ENCODE measurements around the gene TLE6. TPM values are rescaled to one million over a fixed set of nuclear protein-coding genes. Genes with fewer than 3 reads are reported as not detected.

The TLE6 gene
- total and polyA plus RNA-seq, 10 of the 15 experiments (the other 5 are each of a cell fraction or from before 2014, with no cell fraction given), result 2.7 to 13.8 (median 6.4) TPM

DNA sequence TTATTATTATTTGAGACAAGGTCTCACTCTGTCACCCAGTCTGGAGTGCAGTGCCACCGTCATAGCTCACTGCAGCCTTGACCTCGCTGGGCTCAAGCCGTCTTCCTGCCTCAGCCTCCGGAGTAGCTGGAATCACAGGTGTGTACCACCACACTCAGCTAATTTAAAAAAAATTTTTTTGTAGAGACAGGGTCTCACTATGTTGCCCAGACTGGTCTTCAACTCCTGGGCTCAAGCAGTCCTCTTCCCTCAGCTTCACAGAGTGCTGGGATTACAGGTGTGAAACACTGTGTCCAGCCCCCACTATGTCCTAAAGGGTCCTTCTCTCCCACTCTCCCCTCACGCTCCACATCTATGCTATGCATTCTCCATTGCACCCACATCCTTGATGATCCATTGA, 60.9 kb downstream of the TLE6 start:
- Histone ChIP-seq H3K79me2 (ENCODE audit: control insufficient read depth, insufficient read depth, low read length) (no peaks in the 10 kb centered on the region), H3K27ac (ENCODE audit: control insufficient read depth, insufficient read depth) (no peak overlapping the region), H3K9me3 (replicated peaks; ENCODE audit: control insufficient read depth, insufficient read depth, low read length) (no peaks in the 10 kb centered on the region), H3K4me1 (ENCODE audit: control insufficient read depth, insufficient read depth, low read length) (peaks cover 16% of the 10 kb centered on the region), H3K27me3 (replicated peaks in 1 of 2; ENCODE audit: control insufficient read depth in 2 of 2, insufficient read depth in 2 of 2, low read length in 1 of 2) (no peaks in the 10 kb centered on the region), H3K9ac (ENCODE audit: control insufficient read depth, insufficient read depth, low read length) (no peak overlapping the region), H3K4me2 (ENCODE audit: control insufficient read depth, insufficient read depth) (no peak overlapping the region), H2AFZ (ENCODE audit: control insufficient read depth, low read depth, low read length) (no peak overlapping the region), H3K36me3 (ENCODE audit: control insufficient read depth in 2 of 2, insufficient read depth in 2 of 2, low read length in 1 of 2) (no peaks in the 10 kb centered on the region), H3K4me3 (no peak overlapping the region), H4K20me1 (ENCODE audit: control insufficient read depth, insufficient read depth) (no peaks in the 10 kb centered on the region)
- intact Hi-C loops (cut with micrococcal nuclease; ENCODE audit: unreplicated experiment) (no loop called here), in situ Hi-C loops (cut with MboI) (no loop called here)
- DNase-seq (ENCODE audit: low read depth, low spot score) (no peak), ATAC-seq (no peak), FAIRE-seq (no peak)
- RAD21 ChIA-PET (ENCODE audit: unreplicated experiment), result no interaction called here
- CTCF ChIA-PET, result interaction anchor here (0.6 to 1.7 kb wide), 4 partner anchors 61 to 87 kb away, joined by 3 to 4 read pairs (median 3); partner anchors contain the start of gene TLE6
- TF ChIP-seq FOXM1 (IDR thresholded peaks at IDR 0.05; ENCODE audit: low read depth, low read length) (no peak), NR2F1 (conservative IDR thresholded peaks at IDR 0.05) (no peak), TARDBP (IDR thresholded peaks at IDR 0.05; ENCODE audit: borderline replicate concordance) (no peak), POU2F2 (IDR thresholded peaks at IDR 0.05; ENCODE audit: borderline replicate concordance, low read depth, low read length) (no peak), EP300 (IDR thresholded peaks at IDR 0.05; ENCODE audit: borderline replicate concordance in 1 of 2, control insufficient read depth in 1 of 2, low read depth in 2 of 2, low read length in 2 of 2) (no peak), RFX5 (IDR thresholded peaks at IDR 0.05; ENCODE audit: low read depth, low read length) (no peak), ZZZ3 (IDR thresholded peaks at IDR 0.05; ENCODE audit: control insufficient read depth, insufficient read length, low read depth) (no peak), IRF4 (IDR thresholded peaks at IDR 0.05; ENCODE audit: low read depth, low read length) (no peak), RUNX3 (IDR thresholded peaks at IDR 0.05; ENCODE audit: low read length) (no peak), ZNF384 (IDR thresholded peaks at IDR 0.05; ENCODE audit: borderline replicate concordance, low read depth, low read length) (no peak), CHD4 (IDR thresholded peaks at IDR 0.05) (no peak), RELA (IDR thresholded peaks at IDR 0.05; ENCODE audit: borderline replicate concordance, partially characterized antibody) (no peak), NBN (IDR thresholded peaks at IDR 0.05) (no peak), GATAD2B (conservative IDR thresholded peaks at IDR 0.05; ENCODE audit: low read depth) (no peak), HDAC2 (IDR thresholded peaks at IDR 0.05) (no peak), POLR2AphosphoS2 (IDR thresholded peaks at IDR 0.05; ENCODE audit: low read depth, low read length) (no peak), WRNIP1 (IDR thresholded peaks at IDR 0.05; ENCODE audit: borderline replicate concordance, low read depth, low read length) (no peak), KAT2A (conservative IDR thresholded peaks at IDR 0.05; ENCODE audit: control insufficient read depth, low read depth, low read length) (no peak)
- TF ChIP-seq, protein P1, sequence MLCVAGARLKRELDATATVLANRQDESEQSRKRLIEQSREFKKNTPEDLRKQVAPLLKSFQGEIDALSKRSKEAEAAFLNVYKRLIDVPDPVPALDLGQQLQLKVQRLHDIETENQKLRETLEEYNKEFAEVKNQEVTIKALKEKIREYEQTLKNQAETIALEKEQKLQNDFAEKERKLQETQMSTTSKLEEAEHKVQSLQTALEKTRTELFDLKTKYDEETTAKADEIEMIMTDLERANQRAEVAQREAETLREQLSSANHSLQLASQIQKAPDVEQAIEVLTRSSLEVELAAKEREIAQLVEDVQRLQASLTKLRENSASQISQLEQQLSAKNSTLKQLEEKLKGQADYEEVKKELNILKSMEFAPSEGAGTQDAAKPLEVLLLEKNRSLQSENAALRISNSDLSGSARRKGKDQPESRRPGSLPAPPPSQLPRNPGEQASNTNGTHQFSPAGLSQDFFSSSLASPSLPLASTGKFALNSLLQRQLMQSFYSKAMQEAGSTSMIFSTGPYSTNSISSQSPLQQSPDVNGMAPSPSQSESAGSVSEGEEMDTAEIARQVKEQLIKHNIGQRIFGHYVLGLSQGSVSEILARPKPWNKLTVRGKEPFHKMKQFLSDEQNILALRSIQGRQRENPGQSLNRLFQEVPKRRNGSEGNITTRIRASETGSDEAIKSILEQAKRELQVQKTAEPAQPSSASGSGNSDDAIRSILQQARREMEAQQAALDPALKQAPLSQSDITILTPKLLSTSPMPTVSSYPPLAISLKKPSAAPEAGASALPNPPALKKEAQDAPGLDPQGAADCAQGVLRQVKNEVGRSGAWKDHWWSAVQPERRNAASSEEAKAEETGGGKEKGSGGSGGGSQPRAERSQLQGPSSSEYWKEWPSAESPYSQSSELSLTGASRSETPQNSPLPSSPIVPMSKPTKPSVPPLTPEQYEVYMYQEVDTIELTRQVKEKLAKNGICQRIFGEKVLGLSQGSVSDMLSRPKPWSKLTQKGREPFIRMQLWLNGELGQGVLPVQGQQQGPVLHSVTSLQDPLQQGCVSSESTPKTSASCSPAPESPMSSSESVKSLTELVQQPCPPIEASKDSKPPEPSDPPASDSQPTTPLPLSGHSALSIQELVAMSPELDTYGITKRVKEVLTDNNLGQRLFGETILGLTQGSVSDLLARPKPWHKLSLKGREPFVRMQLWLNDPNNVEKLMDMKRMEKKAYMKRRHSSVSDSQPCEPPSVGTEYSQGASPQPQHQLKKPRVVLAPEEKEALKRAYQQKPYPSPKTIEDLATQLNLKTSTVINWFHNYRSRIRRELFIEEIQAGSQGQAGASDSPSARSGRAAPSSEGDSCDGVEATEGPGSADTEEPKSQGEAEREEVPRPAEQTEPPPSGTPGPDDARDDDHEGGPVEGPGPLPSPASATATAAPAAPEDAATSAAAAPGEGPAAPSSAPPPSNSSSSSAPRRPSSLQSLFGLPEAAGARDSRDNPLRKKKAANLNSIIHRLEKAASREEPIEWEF (IDR thresholded peaks at IDR 0.05; ENCODE audit: insufficient replicate concordance, low read depth, low read length), result no peak
- no TSS peak for BruUV-seq (replicated peaks)
- POLR2A ChIA-PET, result interaction anchor here (0.6 kb wide), 1 partner anchor 10 kb away, joined by 3 read pairs; no protein-coding TSS in a partner anchor
- 81% methylated on average over 5 of the region's 5 CpGs for WGBS (ENCODE audit: insufficient coverage, insufficient replicate concordance, low lambda C conversion rate, missing lambda C conversion rate)
- SMC1A ChIA-PET (ENCODE audit: uncharacterized antibody, unreplicated experiment), result no interaction called here

Measured in GM12878 (cell line).